Stimulated activated naive CD8-positive, alpha-beta T cell treated with anti-CD3 and anti-CD28 coated beads, Interleukin-15, amount 100 ng/mL, for 72 hours (primary cell): ENCODE measurements around the gene PLPP4.
"Not testable (repeated sequence)": the region's sequence is repeated elsewhere in the genome, so short reads cannot be mapped to it uniquely, and the experiment has no call there.

ENCODE experiments used
- ATAC-seq: fragments of 150-1000 bp; cut with Tn5 transposase; 2 replicates; pipeline ENCODE4 v1.10.0; 2021; ENCODE audit warnings: mild to moderate bottlenecking, moderate library complexity
- DNase-seq, 2 donors: peaks; one replicate each; pipeline ENCODE4 v3.0.0; 2021 to 2022
- H3K27ac Mint-ChIP-seq, 2 donors: one replicate each; pipeline ENCODE4 v1.8.0; 2022; ENCODE audit warnings: mild to moderate bottlenecking in 2 of 2, mixed read lengths in 2 of 2, moderate library complexity in 2 of 2
- H3K27me3 Mint-ChIP-seq: one replicate; pipeline ENCODE4 v1.8.0; 2022; ENCODE audit warnings: mixed read lengths
- H3K4me1 Mint-ChIP-seq: one replicate; pipeline ENCODE4 v1.8.0; 2022; ENCODE audit warnings: mild to moderate bottlenecking, mixed read lengths
- H3K4me3 Mint-ChIP-seq, 2 donors: one replicate each; pipeline ENCODE4 v1.8.0; 2022; ENCODE audit warnings: mild to moderate bottlenecking in 2 of 2, mixed read lengths in 2 of 2, moderate library complexity in 1 of 2
- H3K9me3 Mint-ChIP-seq, 2 donors: one replicate each; pipeline ENCODE4 v1.8.0; 2022; ENCODE audit warnings: mixed read lengths in 2 of 2

The PLPP4 gene

GRCh38 chr10:120493411-120494312 lies 36.6 kb downstream of the PLPP4 start:
- no peak for ATAC-seq
- H3K4me3 Mint-ChIP-seq = no peak overlapping the region
- H3K4me1 Mint-ChIP-seq = no peaks in the 10 kb centered on the region
- no peaks in the 10 kb centered on the region for H3K9me3 Mint-ChIP-seq
- no peak overlapping the region for H3K27ac Mint-ChIP-seq
- H3K27me3 Mint-ChIP-seq = peaks cover 5% of the 10 kb centered on the region
- DNase-seq = no peak

GRCh38 chr10:120494313-120494710 lies 37.3 kb downstream of the PLPP4 start:
- ATAC-seq (no peak), DNase-seq (no peak)
- H3K4me1 Mint-ChIP-seq = no peaks in the 10 kb centered on the region
- H3K4me3 Mint-ChIP-seq = no peak overlapping the region
- H3K27me3 Mint-ChIP-seq = peaks cover 5% of the 10 kb centered on the region
- no peak overlapping the region for H3K27ac Mint-ChIP-seq
- no peaks in the 10 kb centered on the region for H3K9me3 Mint-ChIP-seq

GRCh38 chr10:120495226-120496009 lies 38.4 kb downstream of the PLPP4 start:
- no peak overlapping the region for H3K4me3 Mint-ChIP-seq
- no peak for ATAC-seq
- no peak for DNase-seq
- H3K9me3 Mint-ChIP-seq = no peaks in the 10 kb centered on the region
- H3K27me3 Mint-ChIP-seq = peaks cover 13% of the 10 kb centered on the region
- no peaks in the 10 kb centered on the region for H3K4me1 Mint-ChIP-seq
- H3K27ac Mint-ChIP-seq = no peak overlapping the region

- Mint-ChIP-seq H3K4me1 (no peaks in the 10 kb centered on the region), H3K27me3 (peaks cover 16% of the 10 kb centered on the region), H3K27ac (no peak overlapping the region), H3K4me3 (no peak overlapping the region), H3K9me3 (peaks cover 0 to 15% of the 10 kb centered on the region in 2 donors)
- DNase-seq = no peak
- no peak for ATAC-seq
These were observed 42.9 kb downstream of the PLPP4 start for GRCh38 chr10:120499883-120500282.

- Mint-ChIP-seq H3K27ac (no peak overlapping the region), H3K9me3 (peaks cover 0 to 15% of the 10 kb centered on the region in 2 donors), H3K27me3 (peaks cover 16% of the 10 kb centered on the region), H3K4me1 (no peaks in the 10 kb centered on the region), H3K4me3 (no peak overlapping the region)
- no peak for ATAC-seq
- DNase-seq = no peak
These were observed 46.7 kb downstream of the PLPP4 start for GRCh38 chr10:120503689-120504088.

- not testable (repeated sequence) for DNase-seq, H3K4me1 Mint-ChIP-seq, H3K4me3 Mint-ChIP-seq, ATAC-seq, H3K27ac Mint-ChIP-seq
- Mint-ChIP-seq H3K27me3 (peaks cover 16% of the 10 kb centered on the region), H3K9me3 (peaks cover 0 to 15% of the 10 kb centered on the region in 2 donors)
These were observed 47.2 kb downstream of the PLPP4 start for GRCh38 chr10:120504227-120504626.

- peaks cover 0 to 15% of the 10 kb centered on the region in 2 donors for H3K9me3 Mint-ChIP-seq
- H3K27me3 Mint-ChIP-seq = peaks cover 11% of the 10 kb centered on the region
- DNase-seq = no peak
- H3K4me1 Mint-ChIP-seq = no peaks in the 10 kb centered on the region
- no peak overlapping the region for H3K4me3 Mint-ChIP-seq
- ATAC-seq = no peak
- no peak overlapping the region for H3K27ac Mint-ChIP-seq
These were observed 48.0 kb downstream of the PLPP4 start for GRCh38 chr10:120505056-120505455.

GRCh38 chr10:120505866-120506265 lies 48.8 kb downstream of the PLPP4 start:
- Mint-ChIP-seq H3K4me1 (no peaks in the 10 kb centered on the region), H3K4me3 (no peak overlapping the region), H3K27me3 (peaks cover 8% of the 10 kb centered on the region), H3K9me3 (peaks cover 0 to 15% of the 10 kb centered on the region in 2 donors), H3K27ac (no peak overlapping the region)
- DNase-seq = no peak
- no peak for ATAC-seq

GRCh38 chr10:120506674-120507073 lies 49.6 kb downstream of the PLPP4 start:
- ATAC-seq (no peak), DNase-seq (no peak)
- peaks cover 0 to 12% of the 10 kb centered on the region in 2 donors for H3K9me3 Mint-ChIP-seq
- no peaks in the 10 kb centered on the region for H3K4me1 Mint-ChIP-seq
- H3K4me3 Mint-ChIP-seq = no peak overlapping the region
- peaks cover 8% of the 10 kb centered on the region for H3K27me3 Mint-ChIP-seq
- no peak overlapping the region for H3K27ac Mint-ChIP-seq

GRCh38 chr10:120507175-120507574 lies 50.1 kb downstream of the PLPP4 start:
- ATAC-seq (no peak), DNase-seq (no peak)
- Mint-ChIP-seq H3K4me3 (no peak overlapping the region), H3K27ac (no peak overlapping the region), H3K27me3 (peaks cover 8% of the 10 kb centered on the region), H3K4me1 (no peaks in the 10 kb centered on the region), H3K9me3 (peaks cover 0 to 7% of the 10 kb centered on the region in 2 donors)

GRCh38 chr10:120507651-120508050 lies 50.6 kb downstream of the PLPP4 start:
- ATAC-seq (no peak), DNase-seq (no peak)
- Mint-ChIP-seq H3K27me3 (peaks cover 8% of the 10 kb centered on the region), H3K27ac (no peak overlapping the region), H3K4me1 (no peaks in the 10 kb centered on the region), H3K9me3 (peaks cover 0 to 7% of the 10 kb centered on the region in 2 donors), H3K4me3 (no peak overlapping the region)

GRCh38 chr10:120508393-120508792 lies 51.4 kb downstream of the PLPP4 start:
- H3K27me3 Mint-ChIP-seq = peaks cover 5% of the 10 kb centered on the region
- no peak overlapping the region for H3K4me3 Mint-ChIP-seq
- peaks cover 0 to 3% of the 10 kb centered on the region in 2 donors for H3K9me3 Mint-ChIP-seq
- no peaks in the 10 kb centered on the region for H3K4me1 Mint-ChIP-seq
- no peak overlapping the region for H3K27ac Mint-ChIP-seq
- peak in 1 of 2 donors; percentile 15 for DNase-seq
- peak; percentile 70 for ATAC-seq

- ATAC-seq (no peak), DNase-seq (no peak)
- Mint-ChIP-seq H3K27ac (peak overlapping the region in 1 of 2 donors; percentile 19), H3K27me3 (no peaks in the 10 kb centered on the region), H3K4me3 (no peak overlapping the region), H3K9me3 (peaks cover 0 to 6% of the 10 kb centered on the region in 2 donors), H3K4me1 (no peaks in the 10 kb centered on the region)
These were observed 51.9 kb downstream of the PLPP4 start for GRCh38 chr10:120508966-120509365.

GRCh38 chr10:120511165-120511564 lies 54.1 kb downstream of the PLPP4 start:
- ATAC-seq (no peak), DNase-seq (no peak)
- no peaks in the 10 kb centered on the region for H3K4me1 Mint-ChIP-seq
- H3K9me3 Mint-ChIP-seq = peaks cover 0 to 6% of the 10 kb centered on the region in 2 donors
- no peak overlapping the region for H3K27ac Mint-ChIP-seq
- no peaks in the 10 kb centered on the region for H3K27me3 Mint-ChIP-seq
- no peak overlapping the region for H3K4me3 Mint-ChIP-seq

GRCh38 chr10:120513307-120513796 lies 56.3 kb downstream of the PLPP4 start:
- ATAC-seq (no peak), DNase-seq (no peak)
- H3K4me3 Mint-ChIP-seq = no peak overlapping the region
- H3K9me3 Mint-ChIP-seq = peaks cover 0 to 6% of the 10 kb centered on the region in 2 donors
- H3K27me3 Mint-ChIP-seq = no peaks in the 10 kb centered on the region
- H3K27ac Mint-ChIP-seq = no peak overlapping the region
- no peaks in the 10 kb centered on the region for H3K4me1 Mint-ChIP-seq
